A549 (cell line): ENCODE measurements around the gene CD19.

Experiments used
- CTCF ChIP-seq: fragments of >200 bp; sonication (Bioruptor Twin); formaldehyde crosslinking; IDR thresholded peaks from 3 replicates; pipeline ENCODE4 v1.5.1; 2016
- EHMT2 ChIP-seq: fragments of 200-600 bp; sonication (generic); IDR thresholded peaks from 2 replicates; pipeline ENCODE4 v1.6.1; 2016; ENCODE audit warnings: antibody characterized with exemption, low read depth, mild to moderate bottlenecking, moderate library complexity
- MAX ChIP-seq: IDR thresholded peaks from 2 replicates; pipeline ENCODE4 v1.6.1; 2012
- NFE2L2 ChIP-seq: fragments of 150-350 bp; conservative IDR thresholded peaks from 2 replicates; pipeline ENCODE4 v1.6.1; 2014; ENCODE audit warnings: low read length
- PBX3 ChIP-seq: IDR thresholded peaks from 2 replicates; pipeline ENCODE4 v1.6.1; 2012
- POLR2A ChIP-seq: IDR thresholded peaks from 2 replicates; pipeline ENCODE4 v1.6.1; 2012; ENCODE audit warnings: mild to moderate bottlenecking, low read length
- POLR2AphosphoS2 ChIP-seq: conservative IDR thresholded peaks from 2 replicates; pipeline ENCODE4 v1.6.1; 2012; ENCODE audit warnings: low read length, improper control_type of control experiment, inconsistent platforms
- RAD21 ChIP-seq, 2 experiments: fragments of >200 bp in 1 of 2; sonication (Bioruptor Twin) in 1 of 2; formaldehyde crosslinking in 1 of 2; IDR thresholded peaks in 1 of 2; conservative IDR thresholded peaks in 1 of 2; 2 replicates in 1 of 2; 3 replicates in 1 of 2; pipeline ENCODE4 v1.6.1; 2012 to 2018; ENCODE audit warnings: inconsistent platforms in 1 of 2
- RCOR1 ChIP-seq: fragments of 150-350 bp; IDR thresholded peaks from 2 replicates; pipeline ENCODE4 v1.6.1; 2014; ENCODE audit warnings: antibody characterized with exemption, low read length, low read depth
- SMC3 ChIP-seq: fragments of >200 bp; sonication (Bioruptor Twin); formaldehyde crosslinking; IDR thresholded peaks from 3 replicates; pipeline ENCODE4 v1.6.1; 2018; ENCODE audit warnings: inconsistent platforms
- ZNF302 ChIP-seq: fragments of 250-450 bp; sonication (Bioruptor Pico); IDR thresholded peaks from 2 replicates; pipeline ENCODE4 v1.9.0; 2021; ENCODE audit warnings: inconsistent platforms, mild to moderate bottlenecking, moderate library complexity

GRCh38 chr16:28935924-28936783, 4.4 kb downstream of the CD19 start:
- TF ChIP-seq RCOR1 (no peak), CTCF (no peak), POLR2A (no peak), EHMT2 (no peak), SMC3 (no peak), PBX3 (no peak), RAD21 (conservative IDR thresholded peaks at IDR 0.05 in 1 of 2, IDR thresholded peaks at IDR 0.05 in 1 of 2) (no peak), NFE2L2 (no peak), ZNF302 (CRISPR knock-in tag) (no peak), MAX (no peak), POLR2AphosphoS2 (no peak)
